ENCODE data around the gene MUCL1.
"Not testable (repeated sequence)": the region's sequence is repeated elsewhere in the genome, so short reads cannot be mapped to it uniquely, and the experiment has no call there.

Gene MUCL1, protein sequence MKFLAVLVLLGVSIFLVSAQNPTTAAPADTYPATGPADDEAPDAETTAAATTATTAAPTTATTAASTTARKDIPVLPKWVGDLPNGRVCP

DNA sequence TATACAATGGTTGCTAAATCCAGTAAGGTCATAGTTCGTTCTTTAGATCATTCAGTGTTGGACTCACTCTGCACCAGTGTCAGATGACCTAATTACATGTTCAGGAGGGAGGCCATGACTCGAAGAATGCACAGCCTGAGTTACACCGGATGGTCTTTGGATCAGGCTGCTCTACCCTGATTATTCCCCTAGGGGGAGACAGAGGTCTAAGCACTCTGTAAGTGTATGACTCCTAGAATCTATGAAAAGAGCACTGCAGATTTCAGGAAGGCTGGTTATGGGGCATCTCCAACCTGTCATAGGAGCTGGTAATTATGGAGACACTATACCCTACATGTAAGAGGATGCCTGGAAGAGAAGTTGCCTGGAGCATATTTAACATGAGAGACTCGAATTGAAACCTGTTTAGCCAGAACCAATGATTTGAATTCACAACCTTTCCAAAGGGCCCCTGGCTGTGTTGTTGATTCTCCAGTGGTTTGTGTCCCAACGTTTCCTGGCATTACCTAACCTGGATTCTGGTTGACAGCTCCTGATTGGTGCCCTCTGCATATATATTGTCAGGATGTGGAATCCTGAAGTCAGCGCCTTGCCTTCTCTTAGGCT, at the start of gene MUCL1:
MUCL1 (plus strand) TSS at position 584 of the 606 bp plus-strand sequence. CDS start 67 bp downstream, outside the sequence.
- in situ Hi-C loops (cut with HindIII; ENCODE audit: low sequenced_read_pairs), result no loop called here

DNA sequence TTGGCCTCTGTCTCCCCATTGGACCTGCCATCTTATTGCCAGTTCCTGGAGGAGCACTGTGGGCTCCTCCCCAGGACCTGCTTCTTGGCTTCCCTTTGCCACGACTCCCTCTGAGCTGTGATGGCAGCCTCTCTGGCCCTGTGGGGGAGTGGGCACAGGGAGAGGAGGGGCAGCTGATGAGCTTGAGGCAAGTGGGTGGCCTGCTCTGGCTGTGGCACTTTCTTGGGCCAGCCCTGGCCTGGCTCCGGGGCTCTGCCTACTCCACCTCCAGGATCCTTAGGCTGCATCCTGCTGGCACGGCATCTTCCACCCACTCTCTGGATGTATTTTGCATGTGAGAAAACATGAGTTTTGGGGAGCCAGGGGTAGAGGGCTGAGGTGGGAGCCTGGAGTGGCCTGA, 32.6 kb upstream of the MUCL1 start:
- in situ Hi-C loops (cut with HindIII; ENCODE audit: low sequenced_read_pairs), result no loop called here

DNA sequence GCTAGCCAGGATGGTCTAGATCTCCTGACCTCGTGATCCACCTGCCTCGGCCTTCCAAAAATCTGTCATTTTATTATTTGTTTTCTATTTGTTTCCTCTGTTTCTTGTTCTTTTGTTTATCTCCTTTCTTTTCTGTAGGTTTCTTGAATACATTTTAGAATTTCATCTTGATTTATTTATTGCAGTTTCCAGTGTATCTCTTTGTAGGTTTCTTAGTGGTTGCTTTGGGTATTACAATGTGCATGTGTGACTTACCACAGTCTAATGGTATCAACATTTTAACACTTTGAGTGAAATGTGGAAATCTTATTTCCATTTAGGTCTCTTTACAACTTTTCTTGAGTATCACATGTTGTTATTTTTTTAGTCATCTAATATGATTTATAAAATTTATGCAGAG, 29.9 kb upstream of the MUCL1 start:
- in situ Hi-C loops (cut with HindIII; ENCODE audit: low sequenced_read_pairs), result no loop called here

DNA sequence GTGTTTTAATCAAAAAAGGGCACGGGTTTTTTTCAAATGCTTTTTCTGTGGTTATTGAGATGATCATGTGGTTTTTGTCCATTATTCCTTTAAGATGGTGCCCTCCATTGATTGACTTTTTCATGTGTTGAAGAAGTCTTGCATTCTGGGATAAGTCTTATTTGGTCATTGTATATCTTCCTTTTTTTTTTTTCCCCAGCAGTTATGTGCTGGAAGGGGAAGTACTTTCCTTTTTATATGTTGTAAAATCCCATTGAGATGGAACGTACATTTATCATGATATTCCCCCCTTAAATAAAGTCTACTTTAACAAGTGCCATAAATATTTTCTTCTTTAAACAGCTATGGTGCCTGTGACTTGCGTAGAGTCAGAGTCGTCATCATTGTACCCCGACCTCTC, 24.8 kb upstream of the MUCL1 start:
- in situ Hi-C loops (cut with HindIII; ENCODE audit: low sequenced_read_pairs), result no loop called here

DNA sequence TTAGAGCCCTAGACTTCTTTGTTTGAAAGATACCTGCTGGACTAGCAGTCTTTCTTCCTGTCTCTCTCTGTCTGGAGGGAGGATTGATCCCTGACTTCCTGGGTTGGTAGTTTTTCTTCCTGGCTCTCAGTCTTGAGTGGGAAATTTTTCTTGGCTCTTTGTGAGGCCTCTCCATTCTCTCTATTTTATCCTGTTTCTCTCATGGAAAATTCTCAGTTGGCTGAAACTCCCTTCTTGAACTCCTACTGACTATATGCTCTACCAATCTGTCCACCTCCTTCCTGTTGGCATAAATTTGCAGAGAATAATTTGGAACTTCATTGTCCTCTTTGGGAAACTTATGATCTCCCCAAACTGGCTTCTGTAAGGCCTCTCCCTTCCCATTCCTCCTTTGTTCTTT, 24.1 kb upstream of the MUCL1 start:
- in situ Hi-C loops (cut with HindIII; ENCODE audit: low sequenced_read_pairs), result no loop called here

DNA sequence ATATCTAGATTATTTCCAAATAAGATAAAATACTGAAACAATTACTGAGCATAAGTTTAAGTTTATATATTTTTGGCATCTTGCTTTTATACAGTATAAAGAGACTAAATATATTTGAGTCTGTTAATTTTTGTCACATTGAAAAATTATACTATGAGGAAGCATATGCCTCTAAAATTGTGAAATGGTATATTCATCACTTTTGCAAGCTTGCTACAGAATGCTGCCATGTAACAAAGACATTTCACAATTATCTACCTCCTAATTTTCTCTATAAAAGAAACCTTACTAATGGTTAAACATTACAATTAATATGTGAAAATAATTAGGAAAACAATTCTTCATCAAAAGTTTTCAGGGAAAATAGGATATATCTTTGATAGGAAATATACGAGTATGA, 22.7 kb upstream of the MUCL1 start:
- in situ Hi-C loops (cut with HindIII; ENCODE audit: low sequenced_read_pairs), result no loop called here

DNA sequence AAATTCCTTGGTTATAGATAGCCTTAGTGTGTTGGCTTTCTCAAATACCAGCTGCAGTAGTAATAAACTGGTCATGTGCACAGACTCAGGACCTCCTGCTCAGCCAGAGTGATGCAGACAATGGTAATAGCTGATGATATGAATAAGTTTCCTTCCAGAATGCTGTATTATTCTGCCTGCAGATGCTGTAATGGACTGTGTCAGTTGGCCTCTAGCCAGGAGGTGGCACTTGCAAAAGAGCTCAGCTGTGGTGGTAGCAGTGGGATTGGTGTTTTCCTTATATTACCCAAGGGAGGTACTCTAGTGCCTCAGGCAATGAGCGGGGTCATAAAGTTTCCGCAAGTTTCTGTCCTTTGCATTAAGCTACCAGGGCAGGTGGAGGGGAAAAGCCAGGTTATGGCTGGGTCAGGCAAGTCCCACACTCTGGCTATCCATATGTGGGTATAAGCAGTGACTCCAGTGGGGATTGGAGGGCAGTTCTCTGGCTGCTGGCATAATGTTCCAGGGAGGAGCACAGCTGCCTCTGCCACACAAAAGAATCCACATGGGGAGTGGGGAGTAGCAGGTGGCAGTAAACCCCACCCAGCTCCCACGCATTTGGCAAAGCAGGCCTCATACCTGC, 14.0 kb upstream of the MUCL1 start:
- in situ Hi-C loops (cut with HindIII; ENCODE audit: low sequenced_read_pairs), result no loop called here

DNA sequence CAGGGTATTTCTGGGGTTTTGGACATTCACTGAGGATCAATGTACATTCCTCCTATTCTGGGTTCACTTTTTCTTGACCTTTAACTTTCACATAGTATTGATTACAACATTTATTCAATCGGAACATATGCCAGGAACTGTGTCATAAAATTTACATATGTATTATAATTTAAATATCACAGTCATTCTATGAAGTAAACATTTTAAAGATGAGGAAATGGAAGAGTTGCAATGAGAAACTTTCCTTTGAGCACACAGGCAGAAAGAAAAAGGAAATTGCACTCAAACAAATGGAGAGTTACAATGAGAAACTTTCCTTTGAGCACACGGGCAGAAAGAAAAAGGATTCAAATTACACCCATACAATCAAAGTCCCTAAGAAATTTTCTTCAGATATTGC, 3.1 kb downstream of the MUCL1 start:
- in situ Hi-C loops (cut with HindIII; ENCODE audit: low sequenced_read_pairs), result no loop called here

DNA sequence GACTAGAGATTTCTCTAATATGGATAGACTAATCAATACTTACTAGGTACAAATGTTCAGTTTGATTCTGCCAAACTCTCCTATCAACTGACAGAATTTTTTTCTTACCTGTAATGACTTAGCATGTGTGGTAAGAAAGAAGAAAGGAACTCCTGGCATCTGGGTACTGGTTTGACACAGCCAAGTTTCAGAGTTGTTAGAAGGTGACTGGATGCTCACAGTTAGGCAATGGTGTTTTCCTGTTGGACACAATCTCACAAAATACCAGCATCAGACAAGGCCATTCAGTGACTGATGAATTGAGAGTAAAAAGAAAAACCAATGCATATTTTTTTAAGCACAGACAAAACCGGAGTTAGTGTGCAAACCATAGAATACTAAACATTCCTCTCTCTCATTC, 4.2 kb downstream of the MUCL1 start:
- in situ Hi-C loops (cut with HindIII; ENCODE audit: low sequenced_read_pairs), result no loop called here

DNA sequence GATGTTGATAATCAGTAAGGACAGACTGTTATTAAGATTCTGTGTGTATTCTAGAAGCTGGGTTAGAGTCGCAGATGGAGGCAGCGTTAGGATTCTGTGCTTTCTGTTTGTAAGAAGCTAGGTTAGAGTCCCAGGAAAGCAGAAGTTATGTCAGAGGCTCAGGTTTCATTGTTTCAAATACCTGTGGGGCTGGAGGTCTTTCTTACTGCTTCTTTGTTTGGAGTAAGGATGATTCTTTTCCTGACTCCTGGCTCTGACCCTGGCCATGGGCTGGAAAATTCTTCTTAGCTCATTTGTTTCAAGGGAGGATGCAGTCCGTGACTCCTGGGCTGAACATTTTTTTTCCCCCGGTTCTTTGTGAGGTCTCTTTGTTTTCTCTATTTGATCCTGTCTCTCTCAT, 5.2 kb downstream of the MUCL1 start:
- in situ Hi-C loops (cut with HindIII; ENCODE audit: low sequenced_read_pairs), result no loop called here

DNA sequence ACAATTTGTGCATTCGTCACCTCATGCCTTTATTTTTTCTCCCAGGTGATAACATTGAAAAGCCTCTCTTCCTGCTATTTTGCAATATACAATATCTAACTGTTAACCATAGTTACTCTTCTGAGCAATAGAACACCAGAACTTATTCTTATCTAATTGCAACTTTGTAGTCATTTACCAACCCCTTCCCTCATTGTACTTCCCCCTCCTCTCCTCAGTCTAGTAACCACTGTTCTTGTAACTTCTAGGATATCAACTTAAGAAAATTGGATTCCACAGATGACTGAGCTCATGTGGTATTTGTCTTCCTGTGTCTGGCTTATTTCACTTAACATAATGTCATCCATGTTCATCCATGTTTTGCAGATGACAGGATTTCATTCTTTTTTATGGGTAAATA, 7.6 kb downstream of the MUCL1 start:
- in situ Hi-C loops (cut with HindIII; ENCODE audit: low sequenced_read_pairs), result no loop called here

DNA sequence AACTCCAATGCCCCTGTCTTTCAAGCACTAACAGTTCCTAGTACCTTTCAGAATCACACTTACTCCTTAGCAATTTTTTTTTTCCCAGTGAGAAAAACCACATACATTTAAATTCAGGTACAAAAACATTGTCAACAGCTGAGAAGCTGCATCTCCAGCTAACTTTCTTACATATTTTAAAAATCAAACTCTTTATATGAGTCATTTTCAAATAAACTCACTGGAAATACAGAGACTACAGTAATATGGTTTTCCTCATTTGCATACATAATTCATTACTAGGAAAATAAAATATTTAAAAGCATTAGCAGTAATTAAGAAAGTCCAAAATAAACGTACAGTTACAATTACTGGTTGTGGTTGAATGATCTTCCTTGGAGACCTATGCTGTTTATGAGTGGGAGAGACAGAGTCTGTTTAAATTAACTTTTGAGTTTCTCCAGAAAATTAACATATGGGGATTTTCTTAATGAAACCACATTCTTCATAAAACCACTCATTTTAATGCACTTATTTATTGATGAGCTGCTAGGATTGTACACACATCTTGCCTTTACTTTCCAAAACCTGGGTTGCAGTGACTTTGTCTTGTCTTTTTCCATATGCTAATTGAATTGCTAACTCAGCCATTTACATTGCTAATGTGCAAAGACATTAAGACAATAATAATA, 9.8 kb downstream of the MUCL1 start:
- in situ Hi-C loops (cut with HindIII; ENCODE audit: low sequenced_read_pairs), result no loop called here

DNA sequence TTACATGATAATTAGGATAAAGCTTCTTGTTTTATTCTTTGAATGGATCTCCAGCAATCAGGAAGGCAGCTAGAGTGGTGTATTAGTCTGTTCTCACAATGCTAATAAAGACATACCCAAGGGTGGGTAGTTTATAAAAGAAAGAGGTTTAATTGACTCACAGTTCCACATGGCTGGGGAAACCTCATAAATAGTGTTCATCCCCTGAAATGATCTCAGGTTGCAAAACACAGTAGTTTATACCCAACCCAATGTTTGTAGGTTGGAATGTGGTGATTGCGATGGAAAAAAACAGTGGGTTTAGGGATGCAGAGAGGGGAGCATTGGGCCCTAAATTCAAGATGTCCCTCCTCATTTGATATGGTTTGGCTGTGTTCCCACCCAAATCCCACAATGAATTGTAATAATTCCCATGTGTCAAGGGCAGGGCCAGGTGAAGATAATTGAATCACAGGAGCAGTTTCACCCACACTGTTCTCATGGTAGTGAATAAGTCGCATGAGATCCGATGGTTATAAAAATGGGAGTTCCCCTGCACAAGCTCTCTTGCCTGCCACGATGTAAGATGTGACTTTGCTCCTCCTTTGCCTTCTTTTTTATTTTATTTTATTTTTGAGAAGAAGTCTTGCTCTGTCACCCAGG, 11.5 kb downstream of the MUCL1 start:
- in situ Hi-C loops (cut with HindIII; ENCODE audit: low sequenced_read_pairs), result no loop called here

DNA sequence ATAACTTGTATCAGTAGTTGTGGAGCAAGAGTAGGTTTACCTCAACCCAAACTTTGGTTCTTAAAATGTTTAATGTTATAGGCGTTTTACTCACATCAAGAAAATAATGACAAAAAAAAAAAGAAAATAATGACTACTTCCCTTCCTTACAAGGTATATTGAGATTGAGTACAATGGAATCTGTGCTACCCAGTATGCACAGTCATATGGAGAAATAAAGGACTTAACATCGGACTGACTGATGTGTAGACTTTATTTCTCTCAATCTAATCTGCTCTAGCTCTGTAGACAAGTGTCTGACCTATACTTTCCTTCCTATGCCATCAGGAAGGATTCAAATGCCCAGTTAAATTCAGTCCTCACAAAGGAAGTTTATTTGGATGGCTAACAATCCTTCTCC, 14.4 kb downstream of the MUCL1 start:
- in situ Hi-C loops (cut with HindIII; ENCODE audit: low sequenced_read_pairs), result no loop called here

DNA sequence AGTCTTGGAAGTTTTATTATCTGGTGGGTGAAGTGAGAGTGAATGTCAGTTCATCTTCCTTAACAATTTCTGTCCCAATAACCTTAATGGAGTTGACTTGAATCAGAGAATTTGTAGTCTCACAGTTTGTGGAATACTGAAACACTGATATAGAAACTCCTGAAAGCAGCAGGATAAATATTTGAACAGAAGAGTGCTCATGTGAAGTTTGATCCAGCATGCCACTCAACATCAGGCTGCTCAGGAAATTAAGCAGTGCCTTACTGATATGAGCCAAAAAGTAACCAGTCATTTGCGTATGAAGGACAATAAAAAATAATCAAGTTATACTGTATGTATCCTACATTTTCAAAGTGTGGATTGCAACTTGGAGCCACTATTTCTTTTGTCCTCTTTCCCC, 15.7 kb downstream of the MUCL1 start:
- in situ Hi-C loops (cut with HindIII; ENCODE audit: low sequenced_read_pairs), result no loop called here

DNA sequence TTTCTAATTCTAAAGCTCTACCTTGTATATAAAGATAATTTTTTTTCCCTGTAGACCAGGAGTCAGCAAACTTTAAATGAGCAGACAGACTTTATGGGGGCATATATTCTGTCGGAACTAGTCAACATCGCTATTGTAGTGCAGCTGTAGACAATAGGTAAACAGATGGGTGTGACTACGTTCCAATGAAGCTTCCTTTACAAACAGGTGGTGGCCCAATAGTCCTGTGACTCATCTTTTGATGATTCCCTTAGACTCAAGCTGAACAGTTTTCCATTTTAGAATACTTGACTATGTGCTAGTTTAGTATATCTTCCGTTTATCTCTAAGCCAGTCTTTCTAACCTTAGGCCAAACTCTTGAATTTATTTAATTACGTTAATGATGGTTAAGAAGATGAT, 16.3 kb downstream of the MUCL1 start:
- in situ Hi-C loops (cut with HindIII; ENCODE audit: low sequenced_read_pairs), result no loop called here

DNA sequence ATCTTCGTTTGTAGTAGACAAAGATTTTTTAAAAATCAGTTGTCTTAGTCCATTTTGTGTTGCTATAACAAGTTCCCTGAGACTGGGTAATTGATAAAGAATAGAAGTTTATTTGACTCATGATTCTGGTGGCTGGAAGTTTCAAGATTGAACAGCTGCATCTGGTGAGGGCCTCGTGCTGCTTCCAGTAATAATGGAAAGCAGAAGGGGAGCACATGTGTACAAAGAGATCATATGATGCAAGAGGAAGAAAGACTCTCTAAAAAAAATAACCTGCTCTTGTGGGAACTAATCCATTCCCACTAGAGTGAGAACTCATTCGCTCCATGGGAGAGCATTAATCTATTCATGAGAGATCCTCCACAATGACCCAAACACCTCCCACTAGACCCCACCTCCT, 24.8 kb downstream of the MUCL1 start:
- in situ Hi-C loops (cut with HindIII; ENCODE audit: low sequenced_read_pairs), result no loop called here

DNA sequence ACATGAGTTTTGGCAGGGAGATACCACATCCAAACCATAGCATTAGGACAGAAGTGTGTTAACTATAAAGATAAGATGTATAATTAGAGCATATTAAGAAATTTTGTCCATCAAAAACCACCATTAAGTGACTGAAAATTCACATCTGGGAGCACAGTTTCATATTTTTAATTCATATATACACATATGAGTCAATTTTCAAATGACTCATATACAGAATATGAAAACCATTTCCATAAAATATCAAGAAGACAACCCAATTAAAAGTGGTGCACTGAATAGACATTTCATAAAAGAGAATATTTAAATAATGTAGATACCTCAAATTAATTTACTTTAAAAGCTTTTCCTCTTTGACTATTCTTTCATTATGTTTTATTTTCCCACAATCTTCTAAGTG, 25.3 kb downstream of the MUCL1 start:
- in situ Hi-C loops (cut with HindIII; ENCODE audit: low sequenced_read_pairs), result no loop called here

DNA sequence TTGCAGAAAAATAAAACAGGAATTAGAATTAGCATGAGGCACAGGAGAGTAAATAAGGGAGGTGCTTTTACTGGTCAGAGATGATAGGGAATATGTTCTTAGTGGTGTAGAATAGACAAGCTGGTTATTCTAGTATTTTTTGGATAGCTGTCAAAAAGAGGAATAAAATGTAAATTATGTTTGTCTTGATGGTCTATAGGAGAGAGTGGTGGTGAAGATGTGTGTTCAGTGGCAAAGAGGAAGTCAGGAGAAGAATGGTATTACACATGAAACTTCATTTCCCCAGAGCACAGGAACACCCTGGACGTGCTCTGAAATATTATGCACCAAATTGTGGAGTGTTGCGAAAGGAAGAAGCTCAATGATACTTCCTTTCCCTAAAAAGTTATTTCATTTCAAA, 27.8 kb downstream of the MUCL1 start:
- in situ Hi-C loops (cut with HindIII; ENCODE audit: low sequenced_read_pairs), result no loop called here

DNA sequence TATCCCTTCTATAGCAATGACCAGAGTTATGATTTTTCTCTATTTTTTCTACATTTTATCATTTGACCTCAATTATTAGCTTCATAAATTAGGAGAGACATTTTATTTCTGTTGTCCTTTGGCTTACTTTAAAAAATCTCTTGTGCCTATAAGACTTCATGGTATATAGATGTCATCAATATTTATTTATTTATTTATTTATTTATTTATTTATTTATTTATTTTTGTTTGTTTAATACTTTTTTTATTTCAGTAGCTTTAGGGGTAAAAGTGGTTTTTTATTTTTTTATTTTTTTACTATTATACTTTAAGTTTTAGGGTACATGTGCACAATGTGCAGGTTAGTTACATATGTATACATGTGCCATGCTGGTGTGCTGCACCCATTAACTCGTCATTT, 28.3 kb downstream of the MUCL1 start:
- in situ Hi-C loops (cut with HindIII; ENCODE audit: low sequenced_read_pairs), result not testable (repeated sequence)

DNA sequence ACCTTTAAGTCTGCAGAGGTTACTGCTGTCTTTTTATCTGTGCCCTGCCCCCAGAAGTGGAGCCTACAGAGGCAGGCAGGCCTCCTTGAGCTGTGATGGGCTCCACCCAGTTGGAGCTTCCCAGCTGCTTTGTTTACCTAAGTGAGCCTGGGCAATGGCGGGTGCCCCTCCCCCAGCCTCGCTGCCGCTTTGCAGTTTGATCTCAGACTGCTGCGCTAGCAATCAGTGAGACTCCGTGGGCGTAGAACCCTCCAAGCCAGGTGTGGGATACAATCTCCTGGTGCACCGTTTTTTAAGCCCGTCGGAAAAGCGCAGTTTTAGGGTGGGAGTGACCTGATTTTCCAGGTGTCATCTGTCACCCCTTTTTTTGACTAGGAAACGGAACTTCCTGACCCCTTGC, 34.1 kb downstream of the MUCL1 start:
- in situ Hi-C loops (cut with HindIII; ENCODE audit: low sequenced_read_pairs), result not testable (repeated sequence)

DNA sequence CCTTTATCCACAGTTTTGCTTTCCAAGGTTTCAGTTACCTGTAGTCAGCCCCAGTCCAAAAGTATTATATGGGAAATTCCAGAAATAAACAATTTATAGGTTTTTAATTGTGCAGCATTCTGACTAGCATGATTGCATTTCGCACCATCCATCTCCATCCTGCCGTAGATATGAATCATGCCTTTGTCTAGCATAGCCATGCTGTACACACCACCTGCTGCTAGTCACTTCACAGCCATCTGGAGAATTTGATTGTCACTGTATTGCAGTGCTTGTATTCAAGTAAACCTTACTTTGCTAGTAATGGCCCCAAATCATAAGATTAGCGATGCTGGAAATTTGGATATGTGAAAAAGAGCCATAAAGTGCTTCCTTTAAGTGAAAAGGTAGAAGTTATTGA, 36.0 kb downstream of the MUCL1 start:
- in situ Hi-C loops (cut with HindIII; ENCODE audit: low sequenced_read_pairs), result no loop called here

Measured in DLD1 (cell line).